ENCODE results near the gene CLSTN2. TPM values are rescaled to one million over a fixed set of nuclear protein-coding genes. Genes with fewer than 3 reads are reported as not detected.

CLSTN2 gene
- total RNA-seq, 1 donor from 2014 or later: 9.7 TPM

GRCh38 chr3:140599009-140599408, 664.0 kb downstream of the CLSTN2 start:
- DNase-seq (ENCODE audit: low read depth): no peak
- TF ChIP-seq CTCF (conservative IDR thresholded peaks at IDR 0.05; ENCODE audit: low read depth, low read length): no peak
- no peak overlapping the region for H3K4me3 ChIP-seq (ENCODE audit: low read depth, low read length)

- no peak for TF ChIP-seq CTCF (conservative IDR thresholded peaks at IDR 0.05; ENCODE audit: low read depth, low read length)
- no peak for DNase-seq (ENCODE audit: low read depth)
- no peak overlapping the region for H3K4me3 ChIP-seq (ENCODE audit: low read depth, low read length)
Observed at GRCh38 chr3:140599496-140599895, 664.5 kb downstream of the CLSTN2 start.

GRCh38 chr3:140601881-140602280, 666.9 kb downstream of the CLSTN2 start:
- DNase-seq (ENCODE audit: low read depth): no peak
- no peak overlapping the region for H3K4me3 ChIP-seq (ENCODE audit: low read depth, low read length)
- no peak for TF ChIP-seq CTCF (conservative IDR thresholded peaks at IDR 0.05; ENCODE audit: low read depth, low read length)

- peak; percentile 41 for DNase-seq (ENCODE audit: low read depth)
- no peak overlapping the region for H3K4me3 ChIP-seq (ENCODE audit: low read depth, low read length)
- TF ChIP-seq CTCF (conservative IDR thresholded peaks at IDR 0.05; ENCODE audit: low read depth, low read length): no peak
Observed at GRCh38 chr3:140602781-140603180, 667.8 kb downstream of the CLSTN2 start.

GRCh38 chr3:140603766-140604165, 668.8 kb downstream of the CLSTN2 start:
- no peak for DNase-seq (ENCODE audit: low read depth)
- TF ChIP-seq CTCF (conservative IDR thresholded peaks at IDR 0.05; ENCODE audit: low read depth, low read length): no peak
- H3K4me3 ChIP-seq (ENCODE audit: low read depth, low read length): no peak overlapping the region

- TF ChIP-seq CTCF (conservative IDR thresholded peaks at IDR 0.05; ENCODE audit: low read depth, low read length): no peak
- no peak for DNase-seq (ENCODE audit: low read depth)
- no peak overlapping the region for H3K4me3 ChIP-seq (ENCODE audit: low read depth, low read length)
Observed at GRCh38 chr3:140610544-140610943, 675.6 kb downstream of the CLSTN2 start.

GRCh38 chr3:140614001-140614400, 679.0 kb downstream of the CLSTN2 start:
- no peak for DNase-seq (ENCODE audit: low read depth)
- H3K4me3 ChIP-seq (ENCODE audit: low read depth, low read length): no peak overlapping the region
- TF ChIP-seq CTCF (conservative IDR thresholded peaks at IDR 0.05; ENCODE audit: low read depth, low read length): no peak
